ENCODE measurements around the gene MED4. TPM values are rescaled to one million over a fixed set of nuclear protein-coding genes. Genes with fewer than 3 reads are reported as not detected.
"Not testable (repeated sequence)": the region's sequence is repeated elsewhere in the genome, so short reads cannot be mapped to it uniquely, and the experiment has no call there.

The MED4 gene
- total and polyA plus RNA-seq, 2 experiments from 2014 or later = 29.0 to 92.5 TPM

- H3K4me1 ChIP-seq (ENCODE audit: insufficient read depth); H3K27ac ChIP-seq (ENCODE audit: low read depth); H3K4me2 ChIP-seq; ATAC-seq; H3K36me3 ChIP-seq (ENCODE audit: insufficient read depth); H3F3A ChIP-seq (replicated peaks; ENCODE audit: low read depth); H3K27me3 Mint-ChIP-seq (ENCODE audit: insufficient read depth, low read depth, poor library complexity); H4K20me1 ChIP-seq (replicated peaks; ENCODE audit: insufficient read depth); H3K4me3 Mint-ChIP-seq; H3K79me2 ChIP-seq (replicated peaks; ENCODE audit: insufficient read depth); H3K27ac Mint-ChIP-seq; H3K27me3 ChIP-seq (ENCODE audit: insufficient read depth); H2AFZ ChIP-seq; H3K4me1 Mint-ChIP-seq; H3K4me3 ChIP-seq; DNase-seq (ENCODE audit: low spot score); H3K9me2 ChIP-seq (ENCODE audit: insufficient read depth): not testable (repeated sequence)
- peaks cover 97% of the 10 kb centered on the region for H3K36me3 Mint-ChIP-seq (ENCODE audit: low read depth)
- peaks cover 63% of the 10 kb centered on the region for H3K9me3 Mint-ChIP-seq
Measured at GRCh38 chr13:48059951-48060350, 35.0 kb downstream of the MED4 start.

- H3K36me3 Mint-ChIP-seq (ENCODE audit: low read depth) = peaks cover 82% of the 10 kb centered on the region
- H3K27ac Mint-ChIP-seq = not testable (repeated sequence)
Measured at GRCh38 chr13:48058536-48058935, 36.4 kb downstream of the MED4 start.

GRCh38 chr13:48055712-48056111 lies 39.2 kb downstream of the MED4 start:
- Histone ChIP-seq H3K27me3 (ENCODE audit: insufficient read depth) (no peaks in the 10 kb centered on the region), H3K27ac (ENCODE audit: low read depth) (no peak overlapping the region), H3F3A (replicated peaks; ENCODE audit: low read depth) (no peaks in the 10 kb centered on the region), H3K4me3 (no peak overlapping the region), H2AFZ (no peak overlapping the region), H3K9me2 (ENCODE audit: insufficient read depth) (no peaks in the 10 kb centered on the region), H3K79me2 (replicated peaks; ENCODE audit: insufficient read depth) (no peaks in the 10 kb centered on the region), H3K4me1 (ENCODE audit: insufficient read depth) (no peaks in the 10 kb centered on the region), H3K4me2 (no peak overlapping the region), H4K20me1 (replicated peaks; ENCODE audit: insufficient read depth) (no peaks in the 10 kb centered on the region; the same call in 1 of the 2 replicates), H3K36me3 (ENCODE audit: insufficient read depth) (no peaks in the 10 kb centered on the region; the same call in none of the 2 replicates)
- no peaks in the 10 kb centered on the region; the same call in 1 of the 3 replicates for H3K4me1 Mint-ChIP-seq
- DNase-seq (ENCODE audit: low spot score) = no peak
- H3K27me3 Mint-ChIP-seq (ENCODE audit: insufficient read depth, low read depth, poor library complexity) = peaks cover 4% of the 10 kb centered on the region
- no peak overlapping the region for H3K27ac Mint-ChIP-seq
- peaks cover 74% of the 10 kb centered on the region for H3K36me3 Mint-ChIP-seq (ENCODE audit: low read depth)
- H3K9me3 Mint-ChIP-seq = peaks cover 55% of the 10 kb centered on the region
- H3K4me3 Mint-ChIP-seq = no peak overlapping the region
- TF ChIP-seq STAT1 (IDR thresholded peaks at IDR 0.05; ENCODE audit: unreplicated experiment) (no peak), NANOG (IDR thresholded peaks at IDR 0.05; ENCODE audit: borderline replicate concordance) (no peak), CTCF (conservative IDR thresholded peaks at IDR 0.05; ENCODE audit: low read depth in 2 of 2) (no peak), EZH2phosphoT487 (IDR thresholded peaks at IDR 0.05; ENCODE audit: unreplicated experiment) (no peak), CREB1 (CRISPR knock-in tag; IDR thresholded peaks at IDR 0.05; ENCODE audit: low read depth) (no peak), ETS1 (IDR thresholded peaks at IDR 0.05) (no peak), JUNB (IDR thresholded peaks at IDR 0.05; ENCODE audit: unreplicated experiment) (no peak), ZNF331 (CRISPR knock-in tag; IDR thresholded peaks at IDR 0.05; ENCODE audit: low read depth) (no peak), ZNF114 (CRISPR knock-in tag; IDR thresholded peaks at IDR 0.05) (no peak), REST (IDR thresholded peaks at IDR 0.05; ENCODE audit: unreplicated experiment) (no peak)
- ATAC-seq = no peak

More at GRCh38 chr13:48058536-48058935, 36.4 kb downstream of the MED4 start:
- not testable (repeated sequence) for H4K20me1 ChIP-seq (replicated peaks; ENCODE audit: insufficient read depth); H3K36me3 ChIP-seq (ENCODE audit: insufficient read depth); H3K4me3 ChIP-seq; H3K79me2 ChIP-seq (replicated peaks; ENCODE audit: insufficient read depth); H3K4me1 Mint-ChIP-seq; H3K27me3 ChIP-seq (ENCODE audit: insufficient read depth); H3F3A ChIP-seq (replicated peaks; ENCODE audit: low read depth); H3K4me3 Mint-ChIP-seq; H3K27me3 Mint-ChIP-seq (ENCODE audit: insufficient read depth, low read depth, poor library complexity); H3K27ac ChIP-seq (ENCODE audit: low read depth); H3K9me2 ChIP-seq (ENCODE audit: insufficient read depth); H2AFZ ChIP-seq; H3K4me2 ChIP-seq; DNase-seq (ENCODE audit: low spot score); H3K4me1 ChIP-seq (ENCODE audit: insufficient read depth); ATAC-seq
- H3K9me3 Mint-ChIP-seq = peaks cover 62% of the 10 kb centered on the region
